ENCODE results near the gene SULT2B1.
"Not testable (repeated sequence)": the region's sequence is repeated elsewhere in the genome, so short reads cannot be mapped to it uniquely, and the experiment has no call there.

The SULT2B1 gene

GRCh38 chr19:48575931-48576622 is 24.1 kb downstream of the SULT2B1 start:
- no peak overlapping the region for H3K4me3 ChIP-seq (ENCODE audit: insufficient read length, low read depth)
- TF ChIP-seq YY1 (IDR thresholded peaks at IDR 0.05; ENCODE audit: insufficient read depth, insufficient read length) (no peak), SUZ12 (IDR thresholded peaks at IDR 0.05; ENCODE audit: extremely low read depth, insufficient read depth, insufficient read length) (no peak), ZNF274 (IDR thresholded peaks at IDR 0.05; ENCODE audit: low read depth, low read length) (no peak)
- peaks cover 10% of the 10 kb centered on the region for H3K4me1 ChIP-seq (ENCODE audit: insufficient read depth, insufficient read length)
- H3K9ac ChIP-seq (ENCODE audit: insufficient read length, low read depth): no peak overlapping the region
- no peaks in the 10 kb centered on the region for H3K36me3 ChIP-seq (ENCODE audit: insufficient read depth, insufficient read length, low read length)
- no peaks in the 10 kb centered on the region for H3K27me3 ChIP-seq (ENCODE audit: insufficient read depth, insufficient read length)
- no peaks in the 10 kb centered on the region for H3K9me3 ChIP-seq (ENCODE audit: insufficient read depth, low read length)
- no peak for DNase-seq (ENCODE audit: low read depth, low spot score)

GRCh38 chr19:48577908-48578307 is 25.9 kb downstream of the SULT2B1 start:
- not testable (repeated sequence) for H3K4me3 ChIP-seq (ENCODE audit: insufficient read length, low read depth); H3K9ac ChIP-seq (ENCODE audit: insufficient read length, low read depth); DNase-seq (ENCODE audit: low read depth, low spot score); H3K4me1 ChIP-seq (ENCODE audit: insufficient read depth, insufficient read length); H3K27me3 ChIP-seq (ENCODE audit: insufficient read depth, insufficient read length); H3K36me3 ChIP-seq (ENCODE audit: insufficient read depth, insufficient read length, low read length); H3K9me3 ChIP-seq (ENCODE audit: insufficient read depth, low read length)

GRCh38 chr19:48578891-48579290 is 26.9 kb downstream of the SULT2B1 start:
- Histone ChIP-seq H3K4me3 (ENCODE audit: insufficient read length, low read depth) (no peak overlapping the region), H3K27me3 (ENCODE audit: insufficient read depth, insufficient read length) (no peaks in the 10 kb centered on the region), H3K4me1 (ENCODE audit: insufficient read depth, insufficient read length) (peaks cover 2% of the 10 kb centered on the region), H3K9me3 (ENCODE audit: insufficient read depth, low read length) (no peaks in the 10 kb centered on the region), H3K9ac (ENCODE audit: insufficient read length, low read depth) (no peak overlapping the region), H3K36me3 (ENCODE audit: insufficient read depth, insufficient read length, low read length) (no peaks in the 10 kb centered on the region)
- TF ChIP-seq YY1 (IDR thresholded peaks at IDR 0.05; ENCODE audit: insufficient read depth, insufficient read length) (no peak), ZNF274 (IDR thresholded peaks at IDR 0.05; ENCODE audit: low read depth, low read length) (no peak), SUZ12 (IDR thresholded peaks at IDR 0.05; ENCODE audit: extremely low read depth, insufficient read depth, insufficient read length) (no peak)
- no peak for DNase-seq (ENCODE audit: low read depth, low spot score)

- H3K9me3 ChIP-seq (ENCODE audit: insufficient read depth, low read length): no peaks in the 10 kb centered on the region
- no peaks in the 10 kb centered on the region for H3K36me3 ChIP-seq (ENCODE audit: insufficient read depth, insufficient read length, low read length)
- H3K4me3 ChIP-seq (ENCODE audit: insufficient read length, low read depth): no peak overlapping the region
- H3K9ac ChIP-seq (ENCODE audit: insufficient read length, low read depth): no peak overlapping the region
- TF ChIP-seq YY1 (IDR thresholded peaks at IDR 0.05; ENCODE audit: insufficient read depth, insufficient read length): no peak
- no peak for TF ChIP-seq SUZ12 (IDR thresholded peaks at IDR 0.05; ENCODE audit: extremely low read depth, insufficient read depth, insufficient read length)
- TF ChIP-seq ZNF274 (IDR thresholded peaks at IDR 0.05; ENCODE audit: low read depth, low read length): no peak
- H3K27me3 ChIP-seq (ENCODE audit: insufficient read depth, insufficient read length): no peaks in the 10 kb centered on the region
- no peaks in the 10 kb centered on the region for H3K4me1 ChIP-seq (ENCODE audit: insufficient read depth, insufficient read length)
- no peak for DNase-seq (ENCODE audit: low read depth, low spot score)
Observed at GRCh38 chr19:48582168-48582567, 30.2 kb downstream of the SULT2B1 start.

GRCh38 chr19:48587387-48587786 is 35.4 kb downstream of the SULT2B1 start:
- H3K4me1 ChIP-seq (ENCODE audit: insufficient read depth, insufficient read length): peaks cover 3% of the 10 kb centered on the region
- H3K9ac ChIP-seq (ENCODE audit: insufficient read length, low read depth): no peak overlapping the region
- H3K36me3 ChIP-seq (ENCODE audit: insufficient read depth, insufficient read length, low read length): no peaks in the 10 kb centered on the region
- TF ChIP-seq ZNF274 (IDR thresholded peaks at IDR 0.05; ENCODE audit: low read depth, low read length): no peak
- no peak overlapping the region for H3K4me3 ChIP-seq (ENCODE audit: insufficient read length, low read depth)
- DNase-seq (ENCODE audit: low read depth, low spot score): no peak
- H3K9me3 ChIP-seq (ENCODE audit: insufficient read depth, low read length): no peaks in the 10 kb centered on the region
- H3K27me3 ChIP-seq (ENCODE audit: insufficient read depth, insufficient read length): no peaks in the 10 kb centered on the region

GRCh38 chr19:48588670-48589401 is 36.9 kb downstream of the SULT2B1 start:
- TF ChIP-seq YY1 (IDR thresholded peaks at IDR 0.05; ENCODE audit: insufficient read depth, insufficient read length) (no peak), SUZ12 (IDR thresholded peaks at IDR 0.05; ENCODE audit: extremely low read depth, insufficient read depth, insufficient read length) (no peak), ZNF274 (IDR thresholded peaks at IDR 0.05; ENCODE audit: low read depth, low read length) (no peak)
- H3K4me1 ChIP-seq (ENCODE audit: insufficient read depth, insufficient read length): peaks cover 3% of the 10 kb centered on the region
- peak overlapping the region; percentile 44 for H3K9ac ChIP-seq (ENCODE audit: insufficient read length, low read depth)
- no peaks in the 10 kb centered on the region for H3K36me3 ChIP-seq (ENCODE audit: insufficient read depth, insufficient read length, low read length)
- peak overlapping the region; percentile 27 for H3K4me3 ChIP-seq (ENCODE audit: insufficient read length, low read depth)
- no peaks in the 10 kb centered on the region for H3K27me3 ChIP-seq (ENCODE audit: insufficient read depth, insufficient read length)
- peak; percentile 63 for DNase-seq (ENCODE audit: low read depth, low spot score)
- H3K9me3 ChIP-seq (ENCODE audit: insufficient read depth, low read length): no peaks in the 10 kb centered on the region

- no peak overlapping the region for H3K9ac ChIP-seq (ENCODE audit: insufficient read length, low read depth)
- no peak for DNase-seq (ENCODE audit: low read depth, low spot score)
Observed at GRCh38 chr19:48591021-48591420, 39.0 kb downstream of the SULT2B1 start.

More at GRCh38 chr19:48591021-48591420, 39.0 kb downstream of the SULT2B1 start:
- Histone ChIP-seq H3K4me3 (ENCODE audit: insufficient read length, low read depth) (no peak overlapping the region), H3K27me3 (ENCODE audit: insufficient read depth, insufficient read length) (no peaks in the 10 kb centered on the region), H3K4me1 (ENCODE audit: insufficient read depth, insufficient read length) (peaks cover 3% of the 10 kb centered on the region), H3K36me3 (ENCODE audit: insufficient read depth, insufficient read length, low read length) (no peaks in the 10 kb centered on the region), H3K9me3 (ENCODE audit: insufficient read depth, low read length) (no peaks in the 10 kb centered on the region)
- TF ChIP-seq SUZ12 (IDR thresholded peaks at IDR 0.05; ENCODE audit: extremely low read depth, insufficient read depth, insufficient read length) (no peak), ZNF274 (IDR thresholded peaks at IDR 0.05; ENCODE audit: low read depth, low read length) (no peak), YY1 (IDR thresholded peaks at IDR 0.05; ENCODE audit: insufficient read depth, insufficient read length) (no peak)
